K562 (cell line): Measurements from ENCODE around the gene SLMAP. TPM values are rescaled to one million over a fixed set of nuclear protein-coding genes. Genes with fewer than 3 reads are reported as not detected.

Experiments used
- ATAC-seq: fragments of 200-7000 bp; cut with Tn5 transposase; 3 replicates; pipeline ENCODE4 v1.9.1; 2020; ENCODE audit warnings: moderate library complexity
- BruUV-seq: library from RNA; stranded (reverse); fragments of 400-500 nt; replicated peaks from 2 replicates; lab custom pipeline; 2021; lab: Mats Ljungman, UMichigan
- CTCF ChIA-PET: fragments of 300-600 bp; formaldehyde crosslinking; extraction: SDS; loops from one replicate; lab custom pipeline; 2021; ENCODE audit warnings: low intra/inter-chr PET ratio; lab: Yijun Ruan, JAX
- POLR2A ChIA-PET: fragments of 300-600, 350-650 bp; sonication (Branson Sonifier 250); formaldehyde crosslinking; extraction: SDS; loops from one replicate; lab custom pipeline; 2021; ENCODE audit warnings: antibody characterized with exemption, inconsistent platforms; lab: Yijun Ruan, JAX
- DNase-seq, 4 experiments: peaks; one replicate each; pipeline versions ENCODE4 v3.0.0 to v3.0.0-alpha.2; 2011 to 2018; ENCODE audit warnings: low spot score in 3 of 4, mixed read lengths in 3 of 4; ENCODE audit errors: extremely low read depth in 1 of 4
- FAIRE-seq: peaks from 2 replicates; lab custom pipeline; 2011; peaks lifted over from hg19 to GRCh38; lab: Jason Lieb, UNC
- H2AFZ ChIP-seq: 2 replicates; pipeline ENCODE4 v1.6.0; 2011; ENCODE audit warnings: low read depth, low read length, control low read depth, inconsistent platforms
- H3K27ac ChIP-seq: fragments of 200-600 bp; 3 replicates; pipeline ENCODE4 v1.8.0; 2011; ENCODE audit warnings: low read depth, mild to moderate bottlenecking, control low read depth, inconsistent platforms, low read length, moderate library complexity, mixed read lengths; ENCODE audit errors: extremely low read depth
- H3K27me3 ChIP-seq, 2 experiments: fragments of 300-600 bp in 1 of 2; 2 replicates in 1 of 2; 3 replicates in 1 of 2; pipeline versions ENCODE4 v1.6.0 to v1.8.0; 2011; ENCODE audit warnings: inconsistent platforms in 2 of 2, low read length in 2 of 2, mild to moderate bottlenecking in 1 of 2, mixed read lengths in 1 of 2, moderate library complexity in 1 of 2; ENCODE audit not compliant: control insufficient read depth in 2 of 2, insufficient read depth in 2 of 2
- H3K36me3 ChIP-seq: fragments of 300-600 bp; 3 replicates; pipeline ENCODE4 v1.8.0; 2011; ENCODE audit warnings: mild to moderate bottlenecking, low read length, inconsistent platforms; ENCODE audit not compliant: control insufficient read depth, insufficient read depth
- H3K4me1 ChIP-seq, 2 experiments: fragments of 200-600 bp in 1 of 2; replicated peaks in 1 of 2; 2 replicates in 1 of 2; 3 replicates in 1 of 2; pipeline versions ENCODE4 v1.5.1 to v1.8.0; 2011; ENCODE audit warnings: inconsistent platforms in 2 of 2, low read length in 2 of 2, mild to moderate bottlenecking in 1 of 2, mixed read lengths in 1 of 2, moderate library complexity in 1 of 2; ENCODE audit not compliant: control insufficient read depth in 2 of 2, insufficient read depth in 2 of 2
- H3K4me2 ChIP-seq: 2 replicates; pipeline ENCODE4 v1.6.1; 2011; ENCODE audit warnings: low read length, control low read depth, inconsistent platforms, mixed read lengths; ENCODE audit not compliant: insufficient read depth
- H3K4me3 ChIP-seq: fragments of 200-600 bp; sonication (generic), shearing (Covaris generic); 2 replicates; pipeline ENCODE4 v1.5.1; 2016; ENCODE audit warnings: control low read depth, inconsistent platforms
- H3K79me2 ChIP-seq: fragments of 200-600 bp; 3 replicates; pipeline ENCODE4 v1.8.0; 2011; ENCODE audit warnings: low read length, inconsistent platforms; ENCODE audit not compliant: control insufficient read depth, insufficient read depth
- H3K9ac ChIP-seq, 2 experiments: 2 replicates each; pipeline versions ENCODE4 v1.6.0 to v1.6.1; 2011; ENCODE audit warnings: low read depth in 2 of 2, low read length in 2 of 2, control low read depth in 1 of 2, inconsistent platforms in 1 of 2, mild to moderate bottlenecking in 1 of 2, mixed read lengths in 1 of 2; ENCODE audit not compliant: insufficient read depth in 1 of 2
- H3K9me1 ChIP-seq: one replicate; pipeline ENCODE4 v1.6.0; 2011; ENCODE audit warnings: inconsistent platforms, mild to moderate bottlenecking, low read length, moderate library complexity; ENCODE audit not compliant: control insufficient read depth, insufficient read depth
- H3K9me3 ChIP-seq: replicated peaks from 2 replicates; pipeline ENCODE4 v1.5.1; 2011; ENCODE audit warnings: low read depth, low read length, inconsistent platforms; ENCODE audit not compliant: control insufficient read depth, insufficient read depth
- H4K20me1 ChIP-seq: replicated peaks from 2 replicates; pipeline ENCODE4 v1.6.1; 2011; ENCODE audit warnings: low read length, inconsistent platforms, mixed read lengths; ENCODE audit not compliant: control insufficient read depth, insufficient read depth
- EP300 ChIP-seq: IDR thresholded peaks from 2 replicates; pipeline ENCODE4 v1.6.1; 2012; ENCODE audit warnings: low read length, improper control_type of control experiment
- FOXJ2 ChIP-seq: fragments of 200-800 bp; sonication (Bioruptor generic); IDR thresholded peaks from 2 replicates; pipeline ENCODE4 v1.6.1; 2016; ENCODE audit warnings: missing genetic modification characterization, missing compliant biosample characterization
- GTF2F1 ChIP-seq: IDR thresholded peaks from 2 replicates; pipeline ENCODE4 v1.6.1; 2011; ENCODE audit warnings: low read depth, low read length, improper control_type of control experiment
- SMARCB1 ChIP-seq: IDR thresholded peaks from 2 replicates; pipeline ENCODE4 v1.6.1; 2011; ENCODE audit warnings: improper control_type of control experiment, low read depth; ENCODE audit not compliant: insufficient read length
- ZNF282 ChIP-seq: sonication (generic); formaldehyde crosslinking; IDR thresholded peaks from 2 replicates; pipeline ENCODE4 v1.8.1; 2023; ENCODE audit warnings: missing genetic modification reagents
- ZNF431 ChIP-seq: sonication (generic); formaldehyde crosslinking; IDR thresholded peaks from 2 replicates; pipeline ENCODE4 v1.8.0; 2022; ENCODE audit warnings: mild to moderate bottlenecking, missing genetic modification reagents
- WGBS: fragments of 100-300 bp; shearing (Covaris generic); methylation state at CpG from one replicate; pipeline ENCODE4 v1.1.6; 2016; ENCODE audit warnings: low coverage, mixed read lengths; ENCODE audit not compliant: insufficient coverage; ENCODE audit errors: missing lambda C conversion rate; 5-methylcytosine and 5-hydroxymethylcytosine counted together
- in situ Hi-C: fragments of 300-500 bp; cut with MboI; formaldehyde crosslinking; loops from 4 replicates; pipeline ENCODE4 v1.15.0; 2018; ENCODE audit warnings: inconsistent platforms, mixed read lengths
- intact Hi-C: fragments of 100-400 bp; cut with micrococcal nuclease; formaldehyde crosslinking; loops from 2 replicates; pipeline ENCODE4 v1.14.2; 2022
- polyA plus RNA-seq, 8 experiments: library from polyadenylated mRNA; depleted of rRNA in 4 of 8; stranded (reverse) in 5 of 8; unstranded in 3 of 8; fragments of >200 nt; fragmentation: Nextera tagmentation in 2 of 8; fragmentation: Illumina TruSeq in 1 of 8; extraction: Ambion mirVana in 2 of 8; extraction: Trizol in 1 of 8; gene quantifications; 2 replicates each; pipeline versions ENCODE4 v1.2.1 to v1.2.3, GENCODE V29; 2011 to 2014; ENCODE audit warnings: inconsistent platforms in 1 of 8, missing spikeins in 1 of 8
- total RNA-seq, 7 experiments: library from RNA; depleted of rRNA in 6 of 7; stranded (reverse); fragments of >200 nt in 6 of 7; fragmentation: Illumina TruSeq in 2 of 7; extraction: Trizol in 2 of 7; gene quantifications; 2 replicates each; pipeline versions ENCODE4 v1.2.1 to v1.2.3, GENCODE V29; 2011 to 2021; ENCODE audit warnings: low replicate concordance in 1 of 7
- TF ChIP-seq, protein P1 (sequence below): fragments of 250-450 bp; sonication (Bioruptor Pico); IDR thresholded peaks from 2 replicates; pipeline ENCODE4 v1.8.0; 2022; ENCODE audit warnings: inconsistent platforms, mild to moderate bottlenecking, moderate library complexity, borderline replicate concordance

The SLMAP gene
- total and polyA plus RNA-seq, 9 of the 15 experiments (the other 6 are each of a cell fraction or from before 2014, with no cell fraction given), result 12.1 to 50.7 (median 28.3) TPM

DNA sequence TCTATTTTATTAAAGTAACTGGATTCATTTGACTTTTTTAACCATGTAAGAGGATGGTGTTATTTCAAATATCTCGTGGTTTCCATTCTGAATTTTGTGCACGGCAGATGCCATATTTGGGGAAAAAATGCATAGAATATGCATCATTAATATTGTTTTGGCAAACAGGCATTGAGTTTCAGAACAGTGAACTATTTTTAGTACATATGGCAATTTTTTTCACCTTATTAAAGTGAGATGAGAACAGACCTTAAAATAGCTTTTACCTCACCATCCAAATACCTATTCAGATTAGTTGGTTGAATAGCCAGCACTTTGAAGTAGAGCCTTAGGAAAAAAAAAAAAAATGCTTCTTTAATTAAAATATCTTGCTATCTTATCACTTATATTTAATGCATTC lies 134.8 kb downstream of the SLMAP start:
- H4K20me1 ChIP-seq, result no peaks in the 10 kb centered on the region
- no peaks in the 10 kb centered on the region for H3K4me1 ChIP-seq
- no peaks in the 10 kb centered on the region for H3K9me3 ChIP-seq
- ChIA-PET POLR2A (no interaction called here), CTCF (no interaction called here)
- H3K79me2 ChIP-seq, result no peaks in the 10 kb centered on the region
- DNase-seq, result no peak
- BruUV-seq, result no TSS peak
- no peaks in the 10 kb centered on the region for H3K27me3 ChIP-seq
- H3K27ac ChIP-seq, result no peak overlapping the region
- 92% methylated on average over 2 of the region's 2 CpGs for WGBS
- intact Hi-C loops (no loop called here), in situ Hi-C loops (no loop called here)
- no peak overlapping the region for H3K4me2 ChIP-seq
- H3K9ac ChIP-seq, result no peak overlapping the region
- no peak for TF ChIP-seq ZNF282
- TF ChIP-seq SMARCB1, result no peak
- TF ChIP-seq FOXJ2, result no peak
- no peak for TF ChIP-seq GTF2F1
- TF ChIP-seq, protein P1, sequence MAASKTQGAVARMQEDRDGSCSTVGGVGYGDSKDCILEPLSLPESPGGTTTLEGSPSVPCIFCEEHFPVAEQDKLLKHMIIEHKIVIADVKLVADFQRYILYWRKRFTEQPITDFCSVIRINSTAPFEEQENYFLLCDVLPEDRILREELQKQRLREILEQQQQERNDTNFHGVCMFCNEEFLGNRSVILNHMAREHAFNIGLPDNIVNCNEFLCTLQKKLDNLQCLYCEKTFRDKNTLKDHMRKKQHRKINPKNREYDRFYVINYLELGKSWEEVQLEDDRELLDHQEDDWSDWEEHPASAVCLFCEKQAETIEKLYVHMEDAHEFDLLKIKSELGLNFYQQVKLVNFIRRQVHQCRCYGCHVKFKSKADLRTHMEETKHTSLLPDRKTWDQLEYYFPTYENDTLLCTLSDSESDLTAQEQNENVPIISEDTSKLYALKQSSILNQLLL (CRISPR knock-in tag), result no peak
- TF ChIP-seq EP300, result no peak
- TF ChIP-seq ZNF431 (CRISPR knock-in tag), result no peak
- no peak overlapping the region for H2AFZ ChIP-seq
- ATAC-seq, result no peak
- H3K36me3 ChIP-seq, result peaks cover 9% of the 10 kb centered on the region; the same call in 2 of the 3 replicates
- no peak overlapping the region for H3K4me3 ChIP-seq
- no peaks in the 10 kb centered on the region for H3K9me1 ChIP-seq
- FAIRE-seq, result no peak
